ENCODE data around the gene WNK1.

GRCh38 chr12:802242-803120, 50.1 kb downstream of the WNK1 start:
- TF ChIP-seq POLR2A (IDR thresholded peaks at IDR 0.05; ENCODE audit: low read depth, low read length), result no peak
- TF ChIP-seq POLR2AphosphoS5 (IDR thresholded peaks at IDR 0.05; ENCODE audit: low read depth, low read length), result no peak
- no peak for TF ChIP-seq TAF1 (IDR thresholded peaks at IDR 0.05; ENCODE audit: borderline replicate concordance, low read depth, low read length)
